ENCODE measurements around the gene NOCT. TPM values are rescaled to one million over a fixed set of nuclear protein-coding genes. Genes with fewer than 3 reads are reported as not detected.
A peak's percentile ranks its signal among the peaks of the same experiment; 100 is the strongest.
"Not testable (repeated sequence)": the region's sequence is repeated elsewhere in the genome, so short reads cannot be mapped to it uniquely, and the experiment has no call there.

Gene NOCT
- total RNA-seq, 1 experiment from 2014 or later: 82.5 TPM

DNA sequence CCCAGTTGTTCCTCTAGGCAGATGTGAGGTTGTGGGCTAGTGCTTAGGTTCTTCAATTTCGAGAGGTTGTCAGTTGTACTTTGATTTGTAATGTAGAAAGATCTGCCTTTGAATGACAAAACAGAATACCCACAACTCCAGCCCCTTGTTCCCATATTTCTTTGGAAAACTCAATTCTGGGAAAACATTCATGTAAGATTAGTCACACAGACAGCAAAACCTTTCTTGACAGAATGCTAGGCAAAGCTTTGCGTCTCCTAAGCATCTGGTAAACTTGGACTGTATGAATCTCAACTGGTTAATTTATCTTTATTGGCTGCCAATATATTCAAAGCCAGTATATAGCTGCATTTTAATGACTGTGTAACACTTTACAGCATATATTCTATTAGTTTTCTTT, 34.9 kb downstream of the NOCT start:
- no peaks in the 10 kb centered on the region for H3K27me3 ChIP-seq (ENCODE audit: control insufficient read depth, insufficient read depth, low read length)
- no peak overlapping the region for H3K4me3 ChIP-seq (ENCODE audit: insufficient read depth, low read depth, low read length)
- DNase-seq: no peak
- H3K36me3 ChIP-seq (replicated peaks; ENCODE audit: control insufficient read depth, insufficient read depth, low read length): no peaks in the 10 kb centered on the region; the same call in none of the 2 replicates

GRCh38 chr4:139053909-139054308, 38.3 kb downstream of the NOCT start:
- Histone ChIP-seq H3K36me3 (replicated peaks; ENCODE audit: control insufficient read depth, insufficient read depth, low read length) (peaks cover 1% of the 10 kb centered on the region), H3K4me3 (ENCODE audit: insufficient read depth, low read depth, low read length) (no peak overlapping the region), H3K27me3 (ENCODE audit: control insufficient read depth, insufficient read depth, low read length) (no peaks in the 10 kb centered on the region)
- DNase-seq: no peak

GRCh38 chr4:139054791-139055505, 39.4 kb downstream of the NOCT start:
- H3K4me3 ChIP-seq (ENCODE audit: insufficient read depth, low read depth, low read length): no peak overlapping the region
- no peak for DNase-seq
- no peaks in the 10 kb centered on the region for H3K27me3 ChIP-seq (ENCODE audit: control insufficient read depth, insufficient read depth, low read length)
- peaks cover 5% of the 10 kb centered on the region for H3K36me3 ChIP-seq (replicated peaks; ENCODE audit: control insufficient read depth, insufficient read depth, low read length)

DNA sequence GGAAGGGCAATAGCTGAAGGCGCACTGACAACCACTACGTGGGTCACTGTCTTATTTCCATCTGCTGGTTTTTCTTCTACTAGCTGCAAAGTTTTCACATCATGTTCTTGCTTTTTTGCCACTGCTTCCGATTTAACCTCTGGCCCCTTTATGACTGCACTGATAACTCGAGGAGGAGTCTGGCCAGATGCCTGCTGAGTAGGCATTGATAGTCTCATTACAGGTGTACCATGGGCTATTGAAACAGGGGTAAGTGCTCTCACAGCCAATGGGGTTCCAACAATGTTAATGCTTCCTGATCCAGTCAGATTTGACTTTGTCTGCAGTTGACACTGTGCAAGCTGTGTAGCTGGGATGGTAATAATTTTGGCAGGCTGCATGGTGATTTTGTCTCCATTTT, 43.4 kb downstream of the NOCT start:
- H3K27me3 ChIP-seq (ENCODE audit: control insufficient read depth, insufficient read depth, low read length); H3K36me3 ChIP-seq (replicated peaks; ENCODE audit: control insufficient read depth, insufficient read depth, low read length); H3K4me3 ChIP-seq (ENCODE audit: insufficient read depth, low read depth, low read length); DNase-seq: not testable (repeated sequence)

GRCh38 chr4:139060591-139060990, 45.0 kb downstream of the NOCT start:
- Histone ChIP-seq H3K36me3 (replicated peaks; ENCODE audit: control insufficient read depth, insufficient read depth, low read length) (peaks cover 12% of the 10 kb centered on the region), H3K4me3 (ENCODE audit: insufficient read depth, low read depth, low read length) (no peak overlapping the region), H3K27me3 (ENCODE audit: control insufficient read depth, insufficient read depth, low read length) (no peaks in the 10 kb centered on the region)
- no peak for DNase-seq

GRCh38 chr4:139076016-139076744, 60.6 kb downstream of the NOCT start:
- H3K4me3 ChIP-seq (ENCODE audit: insufficient read depth, low read depth, low read length): no peak overlapping the region
- peaks cover 3% of the 10 kb centered on the region for H3K36me3 ChIP-seq (replicated peaks; ENCODE audit: control insufficient read depth, insufficient read depth, low read length)
- no peak for DNase-seq
- no peaks in the 10 kb centered on the region for H3K27me3 ChIP-seq (ENCODE audit: control insufficient read depth, insufficient read depth, low read length)

DNA sequence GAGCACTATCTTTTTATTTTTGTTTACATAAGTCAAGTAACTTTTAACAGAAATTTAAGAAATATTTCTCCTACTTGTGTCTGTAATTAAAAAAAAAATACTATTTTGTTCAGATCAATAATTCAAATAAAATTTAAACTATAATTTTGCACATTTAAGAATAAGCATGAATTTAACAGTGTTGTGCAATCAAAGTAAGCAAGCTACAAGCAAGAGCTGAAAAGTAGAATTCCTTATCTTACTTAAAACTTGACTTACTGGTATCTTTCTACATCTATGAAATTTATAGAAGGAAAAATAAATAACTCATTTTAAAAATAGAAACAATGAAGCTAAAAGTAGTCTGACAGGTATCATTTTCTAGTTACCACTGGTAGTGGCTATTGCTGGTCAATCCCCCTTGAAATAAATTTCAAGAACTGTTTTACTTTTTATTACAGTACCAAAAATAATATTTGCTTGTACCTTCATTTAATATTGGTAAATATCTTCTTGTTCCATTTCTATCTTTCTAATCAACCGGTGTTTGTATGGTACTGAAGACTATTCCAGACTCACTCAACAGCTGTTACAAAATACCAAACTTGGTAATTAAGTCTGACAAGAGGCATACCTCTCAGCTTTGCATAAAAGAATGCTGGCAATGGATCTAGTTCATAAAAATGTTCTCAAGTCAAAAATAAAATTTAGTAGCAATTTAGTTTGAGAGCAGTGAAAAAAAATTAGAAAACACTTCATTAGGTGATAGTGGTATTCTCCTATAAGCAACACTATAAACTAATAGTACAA, 62.2 kb downstream of the NOCT start:
- no peak overlapping the region for H3K4me3 ChIP-seq (ENCODE audit: insufficient read depth, low read depth, low read length)
- no peaks in the 10 kb centered on the region for H3K36me3 ChIP-seq (replicated peaks; ENCODE audit: control insufficient read depth, insufficient read depth, low read length)
- DNase-seq: no peak
- H3K27me3 ChIP-seq (ENCODE audit: control insufficient read depth, insufficient read depth, low read length): no peaks in the 10 kb centered on the region

GRCh38 chr4:139078926-139079325, 63.3 kb downstream of the NOCT start:
- no peak for DNase-seq
- Histone ChIP-seq H3K27me3 (ENCODE audit: control insufficient read depth, insufficient read depth, low read length) (no peaks in the 10 kb centered on the region), H3K36me3 (replicated peaks; ENCODE audit: control insufficient read depth, insufficient read depth, low read length) (no peaks in the 10 kb centered on the region), H3K4me3 (ENCODE audit: insufficient read depth, low read depth, low read length) (no peak overlapping the region)

GRCh38 chr4:139082750-139083606, 67.4 kb downstream of the NOCT start:
- DNase-seq: peak; percentile 89
- Histone ChIP-seq H3K36me3 (replicated peaks; ENCODE audit: control insufficient read depth, insufficient read depth, low read length) (no peaks in the 10 kb centered on the region), H3K4me3 (ENCODE audit: insufficient read depth, low read depth, low read length) (peak overlapping the region; percentile 92), H3K27me3 (ENCODE audit: control insufficient read depth, insufficient read depth, low read length) (no peaks in the 10 kb centered on the region)

GRCh38 chr4:139083607-139083955, 68.0 kb downstream of the NOCT start:
- no peaks in the 10 kb centered on the region for H3K27me3 ChIP-seq (ENCODE audit: control insufficient read depth, insufficient read depth, low read length)
- no peaks in the 10 kb centered on the region for H3K36me3 ChIP-seq (replicated peaks; ENCODE audit: control insufficient read depth, insufficient read depth, low read length)
- peak overlapping the region; percentile 92 for H3K4me3 ChIP-seq (ENCODE audit: insufficient read depth, low read depth, low read length)
- peak; percentile 78 for DNase-seq

DNA sequence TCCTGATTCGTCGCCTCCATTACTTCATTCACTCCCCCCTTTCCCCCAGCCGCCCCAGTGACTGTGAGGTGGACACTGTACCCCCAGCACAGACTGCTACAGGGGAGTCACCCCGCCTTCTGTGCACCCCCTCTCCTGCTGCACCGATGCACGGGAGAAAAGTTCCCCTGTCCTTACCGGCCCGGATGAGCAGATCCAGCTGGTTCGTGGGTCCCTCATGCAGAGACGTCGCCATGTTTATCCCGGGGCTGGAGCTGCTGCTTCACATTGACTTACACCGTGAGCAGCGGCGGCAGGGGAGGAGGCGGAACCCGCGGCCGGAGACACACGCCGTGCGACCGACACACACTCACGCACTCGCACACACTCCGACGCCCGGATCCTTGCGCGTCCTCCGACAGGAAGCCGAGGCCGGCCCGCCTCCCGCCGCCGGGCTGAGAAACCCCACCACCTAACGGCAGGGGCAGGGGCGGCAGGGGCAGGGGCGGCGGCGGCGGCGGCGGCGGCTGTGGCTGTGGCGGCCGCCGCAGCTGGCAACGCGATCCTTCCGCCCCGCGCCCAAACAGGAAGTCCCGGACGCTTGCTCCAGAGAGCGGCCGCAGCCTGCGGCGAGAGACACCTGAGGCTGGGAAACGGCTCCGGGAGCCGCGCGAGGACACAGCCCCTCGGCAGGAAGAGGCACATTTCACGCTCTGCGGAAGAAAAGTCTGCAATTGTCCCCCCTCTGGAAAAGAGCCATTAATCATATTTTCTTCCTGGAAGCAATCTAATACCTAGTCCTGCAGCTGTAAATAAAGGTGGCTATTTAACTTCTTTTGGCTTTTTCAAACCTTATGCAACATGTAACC, 68.6 kb downstream of the NOCT start:
- H3K4me3 ChIP-seq (ENCODE audit: insufficient read depth, low read depth, low read length): peak overlapping the region; percentile 92
- no peaks in the 10 kb centered on the region for H3K36me3 ChIP-seq (replicated peaks; ENCODE audit: control insufficient read depth, insufficient read depth, low read length)
- no peaks in the 10 kb centered on the region for H3K27me3 ChIP-seq (ENCODE audit: control insufficient read depth, insufficient read depth, low read length)
- DNase-seq: peak; percentile 89

DNA sequence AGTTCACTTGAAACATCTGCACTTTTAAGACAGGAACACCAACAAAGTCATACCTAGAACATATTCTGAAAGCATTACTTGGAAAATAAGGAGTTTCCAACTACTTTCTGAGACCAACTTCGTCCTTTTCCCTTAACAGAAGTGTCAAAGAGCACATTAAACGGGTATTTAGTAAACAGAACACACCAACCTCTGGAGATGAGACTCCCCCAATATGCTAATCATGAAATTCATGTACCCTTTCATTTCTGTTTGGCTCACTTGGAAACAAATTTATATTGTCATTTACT, 69.2 kb downstream of the NOCT start:
- Histone ChIP-seq H3K4me3 (ENCODE audit: insufficient read depth, low read depth, low read length) (peak overlapping the region; percentile 92), H3K27me3 (ENCODE audit: control insufficient read depth, insufficient read depth, low read length) (no peaks in the 10 kb centered on the region), H3K36me3 (replicated peaks; ENCODE audit: control insufficient read depth, insufficient read depth, low read length) (no peaks in the 10 kb centered on the region)
- no peak for DNase-seq

DNA sequence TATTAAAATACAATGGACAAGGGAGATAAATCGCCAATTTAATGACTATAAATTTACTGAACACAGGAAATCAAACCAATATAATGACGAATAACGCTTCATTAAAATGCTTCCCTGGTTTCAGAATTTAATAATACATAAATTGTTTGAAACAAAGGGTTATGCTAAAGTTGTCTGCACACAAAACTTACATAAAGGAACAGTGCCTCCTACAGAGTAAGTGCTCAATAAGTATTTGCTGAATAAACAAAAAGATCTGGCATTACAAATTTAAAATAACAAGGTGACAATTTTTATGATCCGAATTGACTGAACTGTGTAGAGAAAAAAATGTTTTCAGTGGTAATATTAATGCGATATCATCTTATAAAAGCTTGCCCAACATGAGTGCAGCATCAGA, 69.6 kb downstream of the NOCT start:
- Histone ChIP-seq H3K36me3 (replicated peaks; ENCODE audit: control insufficient read depth, insufficient read depth, low read length) (no peaks in the 10 kb centered on the region), H3K4me3 (ENCODE audit: insufficient read depth, low read depth, low read length) (no peak overlapping the region; the same call in 1 of the 2 replicates), H3K27me3 (ENCODE audit: control insufficient read depth, insufficient read depth, low read length) (no peaks in the 10 kb centered on the region)
- no peak for DNase-seq

DNA sequence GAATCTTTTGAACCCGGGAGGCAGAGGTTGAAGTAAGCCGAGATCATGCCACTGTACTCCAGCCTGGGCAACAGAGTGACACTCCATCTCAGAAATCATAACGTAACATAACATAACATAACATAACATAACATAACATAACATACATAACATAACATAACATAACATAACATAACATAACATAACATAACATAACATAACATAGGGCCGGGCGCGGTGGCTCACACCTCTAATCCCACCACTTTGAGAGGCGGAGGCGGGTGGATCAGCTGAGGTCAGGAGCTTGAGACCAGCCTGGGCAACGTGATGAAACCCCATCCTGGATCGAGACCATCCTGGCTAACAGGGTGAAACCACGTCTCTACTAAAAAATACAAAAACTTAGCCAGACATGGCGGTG, 76.7 kb downstream of the NOCT start:
- Histone ChIP-seq H3K4me3 (ENCODE audit: insufficient read depth, low read depth, low read length) (no peak overlapping the region), H3K27me3 (ENCODE audit: control insufficient read depth, insufficient read depth, low read length) (no peaks in the 10 kb centered on the region), H3K36me3 (replicated peaks; ENCODE audit: control insufficient read depth, insufficient read depth, low read length) (no peaks in the 10 kb centered on the region)
- no peak for DNase-seq

Measured in H7 (cell line).